ENCODE measurements around the gene RBM38.

RBM38 gene

DNA sequence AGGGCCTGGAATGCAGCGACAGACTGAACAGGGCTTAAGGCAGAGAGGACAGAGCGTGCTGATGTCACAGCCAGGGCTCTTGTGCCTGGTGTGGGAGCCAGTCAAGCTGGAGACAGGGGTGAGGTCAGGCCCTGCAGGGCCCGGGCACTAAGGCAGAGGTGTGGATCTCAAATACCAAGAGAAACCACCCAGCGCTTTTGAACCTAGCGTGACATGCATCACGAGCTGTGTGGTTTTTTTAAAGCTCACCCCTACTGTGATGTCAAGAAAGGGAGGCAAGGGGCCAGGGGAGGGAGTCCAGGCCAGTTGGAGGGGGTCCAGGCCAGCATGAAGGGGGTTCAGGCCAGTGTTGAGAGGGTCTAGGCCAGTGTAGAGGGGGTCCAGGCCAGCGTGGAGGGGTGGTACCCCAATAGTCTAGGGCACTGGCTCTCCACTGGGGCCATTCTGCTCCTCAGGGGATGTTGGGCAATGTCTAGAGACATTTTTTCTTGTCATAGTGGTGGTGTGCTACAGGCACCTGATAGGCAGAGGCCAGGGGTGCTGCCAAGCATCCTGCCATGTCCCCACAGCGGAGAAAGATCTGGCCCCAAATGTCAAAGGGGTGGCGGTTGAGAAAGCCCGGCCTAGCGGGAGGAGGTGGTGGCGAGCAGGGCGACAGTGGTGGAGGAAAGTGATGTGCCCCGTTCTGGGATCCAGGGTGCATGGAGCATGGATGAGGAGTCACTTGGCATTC is 42.6 kb downstream of the RBM38 start:
- no peak for DNase-seq

DNA sequence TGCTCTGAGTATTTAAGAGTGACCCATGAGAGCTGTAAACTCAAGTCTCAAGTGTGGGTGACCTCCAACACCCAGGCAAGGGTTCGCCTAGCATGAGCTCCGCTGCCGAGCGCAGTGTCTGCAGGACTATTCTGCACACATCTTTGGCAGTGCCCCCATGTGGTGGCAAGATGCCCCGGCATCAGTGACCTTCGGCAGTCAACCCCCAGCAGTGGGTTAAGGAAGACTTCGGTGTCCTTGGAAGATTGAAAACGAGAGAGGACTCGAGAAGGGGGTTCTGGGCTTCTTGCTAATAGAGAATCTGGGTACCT is 43.1 kb downstream of the RBM38 start:
- DNase-seq, result peak in 6 of 51 donors; percentile 6 to 35 (median 16)

DNA sequence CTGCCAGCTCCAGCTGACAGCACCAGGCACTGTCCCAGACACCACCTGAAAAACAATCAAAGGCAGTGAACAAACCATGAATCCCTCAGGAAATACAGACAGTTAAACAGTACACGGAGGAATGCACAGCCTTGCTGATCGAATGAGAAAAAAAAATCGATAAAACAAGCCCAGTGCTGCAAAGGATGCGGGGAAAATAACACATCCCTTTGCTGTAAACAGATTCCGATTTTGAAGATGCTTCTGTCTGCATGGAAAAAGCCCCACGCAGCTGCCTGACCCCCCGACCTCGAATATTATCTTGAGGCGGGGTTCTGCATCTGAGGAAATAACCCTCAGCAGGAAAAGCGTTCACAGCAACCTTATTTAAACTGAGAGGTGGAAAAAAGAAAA is 43.9 kb downstream of the RBM38 start:
- DNase-seq, result no peak

DNA sequence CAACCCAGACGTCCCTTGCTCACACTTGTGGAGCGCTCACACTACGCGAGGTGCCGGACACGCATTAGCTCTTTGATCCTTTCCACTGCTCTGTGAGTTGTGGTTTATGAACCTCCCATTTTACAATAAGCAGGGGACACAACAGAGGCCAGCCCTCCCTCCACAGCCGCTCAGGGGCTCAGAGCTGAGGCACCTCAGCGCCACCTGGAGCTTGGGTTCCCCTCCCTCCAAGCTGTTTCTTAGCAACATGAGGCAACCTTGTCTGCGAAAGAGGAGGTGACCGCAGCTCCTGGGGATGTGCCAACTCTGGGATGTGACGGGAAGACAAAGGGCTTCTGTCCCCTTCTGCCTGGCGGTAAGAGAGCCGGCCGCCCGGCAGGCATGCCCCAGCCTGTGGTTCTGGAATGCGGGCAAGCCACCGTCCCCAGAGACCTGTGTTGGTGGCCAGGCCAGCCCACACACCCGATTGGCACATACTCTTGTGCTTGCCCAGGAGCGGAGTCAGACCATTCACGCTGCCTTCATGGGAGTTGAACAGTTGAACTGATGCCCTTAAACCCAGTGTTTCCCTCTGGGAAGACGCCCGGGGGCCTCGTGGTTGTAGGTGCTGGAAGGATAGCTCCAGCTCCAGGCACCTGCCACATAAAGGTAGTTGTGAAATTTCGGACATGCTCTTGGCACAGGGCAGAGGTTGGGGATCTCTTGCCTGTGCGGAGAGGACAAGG is 44.5 kb downstream of the RBM38 start:
- peak in 48 of 51 donors; percentile 16 to 88 (median 68) for DNase-seq

DNA sequence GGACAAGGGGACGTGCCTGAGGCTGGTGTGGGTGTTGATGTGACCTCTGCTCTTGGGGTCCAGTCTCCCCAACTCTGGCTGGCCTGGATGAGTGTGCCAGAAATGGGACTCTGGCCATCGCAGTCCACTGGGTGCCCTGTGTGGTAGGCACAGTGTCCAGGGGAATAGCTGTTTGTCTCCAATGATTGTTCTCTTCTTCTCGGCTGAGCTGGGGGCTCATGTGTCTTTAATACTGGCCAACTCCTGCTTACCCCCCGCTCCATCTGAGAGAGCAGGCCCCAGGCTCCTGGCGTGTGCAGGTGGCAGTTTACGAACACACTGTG is 45.0 kb downstream of the RBM38 start:
- no peak for DNase-seq

DNA sequence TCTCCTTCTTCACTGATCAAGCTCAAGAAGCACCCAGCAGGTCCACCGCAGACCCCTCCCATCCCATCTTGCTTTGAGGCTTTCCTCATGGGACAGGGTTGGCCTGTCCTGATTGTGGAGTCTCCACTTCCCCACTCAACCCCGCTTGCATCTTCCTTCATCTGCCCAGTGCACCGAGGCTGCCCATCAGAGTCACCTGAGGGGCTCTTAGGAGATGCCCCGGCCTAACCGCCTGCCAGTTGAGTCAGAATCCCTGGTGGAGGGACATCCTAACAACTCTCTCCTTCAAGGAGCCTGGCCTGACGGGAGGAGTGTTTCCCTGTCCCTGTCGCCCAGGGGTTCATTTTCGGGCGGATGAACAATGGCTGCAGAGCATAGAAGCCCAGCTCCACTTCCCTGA is 46.1 kb downstream of the RBM38 start:
- no peak for DNase-seq

DNA sequence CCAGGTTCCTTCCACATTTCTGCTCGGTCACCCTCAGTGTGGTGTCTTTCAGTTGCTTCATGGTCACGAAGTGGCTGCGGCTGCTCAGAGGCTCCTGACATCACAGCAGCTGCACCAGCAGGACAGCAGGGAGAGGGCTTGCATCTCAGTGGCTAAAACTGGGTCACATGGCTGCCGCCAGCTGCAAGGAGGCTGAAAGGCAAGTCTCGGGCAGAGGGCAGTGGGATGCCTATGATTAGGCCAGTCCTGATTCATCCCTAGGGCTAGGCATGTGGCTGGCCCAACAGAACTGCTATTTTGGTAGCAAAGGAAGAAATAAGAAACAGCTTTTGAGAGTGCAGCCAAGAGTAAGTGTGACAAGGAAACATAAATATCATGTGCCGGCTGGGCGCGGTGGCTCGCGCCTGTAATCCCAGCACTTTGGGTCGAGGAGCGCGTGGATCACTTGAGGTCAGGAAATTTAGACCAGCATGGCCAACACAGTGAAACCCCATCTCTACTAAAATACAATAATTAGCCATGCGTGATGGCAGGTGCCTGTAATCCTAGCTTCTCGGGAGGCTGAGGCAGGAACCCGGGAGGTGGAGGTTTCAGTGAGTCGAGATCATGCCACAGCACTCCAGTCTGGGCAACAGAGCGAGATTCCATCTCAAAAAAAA is 46.6 kb downstream of the RBM38 start:
- DNase-seq, result no peak

DNA sequence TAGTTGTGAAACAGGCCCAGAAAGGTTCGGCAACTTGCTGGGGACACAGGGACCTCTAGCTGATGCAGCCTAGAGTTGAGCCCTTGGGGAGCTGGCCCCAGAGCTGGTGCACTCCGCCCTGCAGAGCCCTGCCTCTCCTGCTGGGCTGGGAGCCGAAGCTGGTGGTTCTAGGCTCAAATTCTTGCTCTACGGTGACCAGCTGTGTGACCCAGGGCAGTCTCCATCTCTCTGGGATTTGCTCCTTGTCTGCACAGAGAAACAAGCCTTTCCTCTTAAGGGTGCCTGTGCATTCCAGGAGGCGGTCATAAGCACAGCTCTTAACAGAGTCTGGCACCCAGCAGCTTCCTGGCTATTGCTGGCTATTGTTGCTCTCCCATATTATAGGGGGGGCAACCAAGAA is 47.4 kb downstream of the RBM38 start:
- DNase-seq, result no peak

DNA sequence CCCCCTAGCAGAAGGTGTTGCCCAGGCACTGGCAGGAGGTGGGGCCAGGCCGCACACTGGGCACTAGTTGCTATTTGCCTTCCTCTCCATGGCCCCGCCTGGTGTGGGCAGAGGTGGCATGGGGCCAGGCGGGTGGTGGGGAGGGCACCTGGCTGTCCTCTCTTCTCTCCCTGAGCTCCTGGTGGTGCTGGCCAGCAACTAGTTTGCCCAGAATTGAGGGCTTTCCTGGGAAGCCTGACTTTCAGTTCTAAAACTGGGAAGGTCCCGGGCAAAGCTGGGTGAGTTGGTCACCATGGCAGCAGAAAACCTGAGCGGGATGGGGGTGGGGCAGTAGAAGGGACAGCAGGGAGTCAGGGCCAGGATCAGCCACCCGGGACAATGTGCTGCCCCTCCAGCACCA is 48.2 kb downstream of the RBM38 start:
- peak in 39 of 51 donors; percentile 6 to 84 (median 53) for DNase-seq

DNA sequence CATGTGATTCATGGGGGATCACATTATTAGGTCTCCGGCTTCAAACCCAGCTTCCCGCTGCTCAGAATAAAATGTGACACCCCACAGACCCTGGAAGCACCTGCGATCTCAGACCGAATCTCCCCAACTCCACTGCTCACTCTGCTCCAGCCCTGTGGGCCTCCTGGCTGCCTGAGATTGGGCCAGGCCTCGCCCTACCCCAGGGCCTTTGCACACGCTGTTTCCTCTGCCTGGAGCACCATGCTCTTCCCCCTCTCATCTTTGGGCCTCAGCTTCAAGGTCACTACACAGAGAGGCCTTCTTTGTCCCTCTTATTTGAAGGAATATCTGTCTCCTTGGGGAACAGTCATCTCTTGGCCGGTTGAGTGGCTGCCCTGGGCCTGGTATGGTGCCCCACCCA is 48.8 kb downstream of the RBM38 start:
- DNase-seq, result no peak

DNA sequence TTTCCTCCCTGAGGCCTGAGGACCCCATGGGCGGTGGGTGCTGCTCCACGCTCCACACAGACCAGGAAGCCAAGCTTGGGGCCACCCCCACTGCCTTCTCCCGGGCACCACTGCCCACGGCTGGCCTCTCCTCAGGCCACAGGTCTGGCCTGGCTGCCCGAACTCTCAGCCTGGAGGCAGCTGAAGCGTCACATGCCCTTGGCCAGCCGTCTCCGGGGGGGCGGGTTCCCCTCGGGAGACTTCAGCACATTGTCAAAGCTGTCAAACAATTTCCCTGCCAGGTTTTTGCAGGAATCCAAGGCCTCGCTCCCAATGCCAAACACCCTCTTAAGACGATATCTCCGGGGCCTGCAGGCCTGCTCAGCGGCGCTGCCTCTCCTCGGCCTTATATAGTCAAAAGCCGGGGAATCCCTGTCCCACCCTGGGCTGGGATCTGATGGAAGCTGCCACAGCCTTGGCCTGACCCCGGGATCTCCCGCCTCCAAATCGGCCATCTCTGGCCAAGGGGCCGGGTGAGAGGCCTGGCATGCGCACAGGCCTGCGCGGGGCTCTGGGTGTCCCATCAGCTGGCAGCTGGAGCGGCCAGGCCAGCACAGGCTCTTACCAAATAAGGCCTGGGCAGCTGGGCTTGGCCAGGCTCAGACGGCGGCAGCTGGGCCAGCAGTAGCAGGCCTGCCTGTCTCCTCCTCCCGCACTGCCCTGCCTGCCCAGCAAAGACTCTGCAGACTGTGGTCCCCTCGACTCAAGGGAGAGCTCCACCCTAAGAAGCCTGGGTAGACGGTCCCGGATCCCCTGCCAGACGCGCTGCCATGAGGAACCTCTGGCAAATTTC is 49.7 kb downstream of the RBM38 start:
- DNase-seq, result peak in 50 of 51 donors; percentile 31 to 98 (median 85)

DNA sequence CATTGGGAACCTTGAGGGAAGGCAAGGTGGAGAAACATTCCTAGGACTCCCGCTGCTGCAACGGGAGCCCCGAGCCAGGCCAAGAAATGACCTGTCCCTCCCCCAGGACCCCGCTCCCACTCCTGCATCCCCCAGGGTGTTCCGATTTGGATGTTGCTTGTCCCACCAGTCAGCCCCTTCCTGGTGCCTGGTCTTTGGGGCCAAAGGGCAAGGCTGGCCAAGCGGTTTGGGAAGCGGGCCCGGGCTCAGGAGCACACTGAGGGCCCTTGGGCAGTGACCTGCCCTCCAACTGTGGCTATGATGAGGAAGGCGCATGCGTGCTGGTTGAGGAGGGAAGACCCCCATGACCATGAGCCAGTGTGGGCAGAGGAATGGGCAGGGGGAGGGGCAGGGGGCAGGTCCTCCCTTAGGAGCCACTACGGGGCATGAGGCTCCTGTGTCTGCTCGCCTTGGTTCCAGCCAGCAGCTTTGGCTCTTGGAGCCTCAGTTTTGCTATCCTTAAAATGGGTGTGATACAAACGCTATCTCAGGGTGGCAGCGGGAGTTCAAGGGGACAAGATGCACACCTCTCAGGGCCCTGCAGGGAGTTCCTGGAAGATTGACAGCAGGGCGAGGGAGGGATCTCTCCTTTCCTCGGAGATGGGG is 50.4 kb downstream of the RBM38 start:
- DNase-seq, result peak in 1 of 51 donors; percentile 35

DNA sequence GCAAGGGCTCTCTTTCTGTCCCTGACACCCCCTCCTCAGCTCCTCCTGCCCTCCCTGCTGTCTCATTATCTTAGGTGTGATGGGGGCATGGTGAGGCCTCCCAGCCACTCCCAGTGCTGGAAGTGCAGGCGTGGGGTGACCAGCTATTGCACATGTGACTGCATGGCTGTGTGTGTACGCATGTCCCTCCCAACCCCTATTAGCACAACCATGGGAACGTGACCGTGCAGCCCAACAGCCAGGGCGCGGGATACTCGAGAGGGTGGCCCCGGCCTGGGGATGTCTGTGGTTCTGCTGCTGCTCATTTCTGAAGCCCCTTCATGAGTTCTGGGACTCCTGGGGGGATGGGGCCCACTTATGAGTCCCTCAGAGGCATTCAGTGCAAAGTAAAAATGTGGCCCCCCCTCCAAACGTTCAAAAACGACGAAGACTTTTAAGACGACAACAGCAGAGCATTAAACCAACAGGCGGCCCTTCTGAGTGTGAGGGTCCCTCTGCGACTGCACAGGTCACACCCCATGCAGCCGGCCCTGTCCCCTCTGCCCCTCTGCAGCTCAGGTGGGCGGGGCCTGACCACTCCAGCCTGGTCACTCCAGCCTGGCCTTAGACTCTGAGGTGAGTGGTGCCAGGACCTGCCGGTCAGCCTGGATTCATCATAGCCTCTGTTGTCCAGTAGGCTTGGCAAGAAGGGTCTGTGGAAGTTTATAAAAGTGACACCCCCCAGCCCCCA is 51.1 kb downstream of the RBM38 start:
- DNase-seq, result no peak

DNA sequence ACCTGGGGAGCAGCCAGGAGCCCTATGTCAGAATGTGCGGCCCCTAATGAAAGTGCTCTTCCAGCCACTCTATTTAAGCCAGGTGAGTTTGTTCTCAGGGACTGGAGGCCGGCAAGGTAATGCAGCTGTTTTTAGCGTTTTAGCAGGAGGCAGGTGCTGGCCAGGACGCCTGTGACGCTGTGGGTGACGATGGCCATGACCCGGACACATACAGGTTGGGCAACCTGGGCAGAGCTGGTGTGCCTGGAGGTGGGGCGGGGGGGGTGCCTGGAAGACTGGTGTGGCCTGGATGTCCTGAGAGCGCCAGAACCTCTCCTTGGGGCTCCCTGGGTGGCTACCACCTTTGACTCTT is 51.7 kb downstream of the RBM38 start:
- no peak for DNase-seq

DNA sequence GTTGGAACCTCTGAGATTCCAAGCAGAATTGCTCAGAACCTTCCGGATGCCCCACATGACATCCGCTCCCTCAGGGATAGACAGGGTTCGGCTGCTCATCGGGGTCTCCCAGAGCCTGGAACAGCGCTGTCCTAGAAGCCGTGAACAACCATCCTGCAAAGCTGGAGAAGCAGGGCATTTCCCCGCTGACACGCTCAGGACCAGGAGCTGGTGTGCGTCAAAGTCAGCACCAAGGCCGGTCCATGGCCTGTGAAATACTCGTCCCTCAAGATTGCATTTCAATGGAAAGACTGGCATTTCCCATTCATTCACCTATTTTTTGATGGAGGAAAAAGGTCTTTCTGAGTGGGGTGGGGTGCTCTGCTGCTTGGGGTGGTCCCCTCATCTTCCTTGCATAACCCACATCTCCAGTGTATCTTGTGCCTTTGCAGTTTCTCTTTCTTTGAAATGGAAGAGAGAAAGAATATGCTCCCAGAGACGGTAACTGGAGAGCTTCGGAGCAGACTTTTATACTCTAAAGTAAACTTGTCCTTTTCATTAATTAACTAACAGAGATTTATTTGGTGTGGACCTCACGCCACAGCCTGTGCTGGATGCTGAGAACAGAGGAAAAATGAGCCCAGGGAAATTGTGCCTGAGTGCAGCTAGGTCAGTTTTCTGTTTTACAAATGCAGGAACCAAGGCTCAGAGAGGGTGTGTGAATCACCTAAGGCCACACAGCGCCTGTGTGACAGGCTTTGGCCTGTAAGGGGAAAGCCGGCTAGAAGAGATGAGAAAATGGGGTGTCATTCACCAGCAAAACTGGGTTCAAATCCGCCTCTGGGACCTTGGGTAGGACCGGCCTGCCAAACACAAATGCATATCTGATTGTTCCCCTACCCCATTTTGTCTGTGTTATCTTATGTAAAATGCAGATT is 52.4 kb downstream of the RBM38 start:
- DNase-seq, result no peak

DNA sequence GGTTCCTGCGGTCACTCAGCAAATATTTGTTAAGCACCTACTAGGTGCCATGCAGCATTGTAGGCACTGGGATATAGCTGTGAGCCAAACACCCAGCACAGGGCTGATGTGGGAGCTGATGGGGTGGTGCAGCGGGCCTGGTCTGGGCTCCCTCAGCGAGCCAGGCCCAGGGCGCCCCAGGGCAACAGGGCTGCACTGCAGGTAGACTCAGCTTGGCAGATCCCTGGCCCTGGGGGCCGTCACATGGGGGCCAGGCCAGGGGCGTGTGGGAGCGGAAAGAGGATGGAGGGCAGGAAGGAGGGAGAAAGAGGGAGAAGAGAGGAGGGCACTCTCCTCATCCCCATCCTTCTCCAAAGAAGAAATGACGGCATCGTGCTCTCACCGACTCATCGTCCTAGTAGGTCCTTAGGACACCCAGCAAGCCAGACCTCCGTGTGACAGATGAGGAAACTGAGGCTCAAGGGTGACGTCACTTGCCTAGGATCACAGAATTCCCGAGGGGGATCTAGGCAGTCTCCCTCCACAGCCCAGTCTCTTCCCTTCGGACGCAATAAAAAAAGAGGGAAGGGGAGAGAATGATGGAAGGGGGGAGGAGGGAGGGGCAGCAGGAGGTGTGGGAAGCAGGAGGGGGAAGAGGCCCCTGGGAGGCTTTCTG is 53.3 kb downstream of the RBM38 start:
- DNase-seq, result no peak

DNA sequence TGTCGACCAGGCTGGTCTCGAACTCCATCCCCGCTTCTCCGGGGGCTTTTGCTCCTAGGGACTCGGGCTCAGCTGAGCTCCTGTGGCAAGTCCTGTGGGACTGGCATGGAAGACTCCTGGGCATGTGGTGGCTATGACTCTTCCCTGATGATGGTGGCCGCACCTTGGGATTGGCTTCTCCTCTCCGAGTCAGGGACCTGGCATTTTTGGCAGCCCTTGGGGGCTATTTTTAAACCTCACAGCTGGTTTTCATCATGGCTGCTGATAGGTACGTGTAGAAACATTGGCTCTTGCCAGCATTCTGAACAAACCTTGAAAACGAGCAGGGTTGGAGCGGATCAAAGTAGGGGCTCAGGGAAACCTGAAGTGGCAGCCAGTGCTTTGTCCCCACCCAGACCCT is 54.1 kb downstream of the RBM38 start:
- no peak for DNase-seq

DNA sequence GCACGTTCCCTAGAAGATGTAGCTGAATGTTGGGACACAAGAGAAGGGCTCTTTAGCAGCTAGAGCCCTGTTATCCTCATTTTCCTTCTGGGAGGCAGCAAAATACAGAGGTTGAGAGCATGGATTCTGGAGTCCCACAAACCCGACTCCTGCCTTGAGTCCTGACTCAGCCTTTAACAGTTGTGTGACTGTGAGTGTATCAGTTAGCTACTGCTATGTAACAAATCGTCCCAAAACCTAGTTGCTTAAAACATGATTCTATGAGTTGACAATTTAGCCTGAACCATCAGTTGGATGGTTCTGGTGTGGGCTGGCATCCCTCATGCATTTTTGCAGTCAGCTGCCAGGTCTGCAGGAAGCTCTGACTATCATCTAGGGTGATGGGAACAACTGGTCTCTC is 54.6 kb downstream of the RBM38 start:
- DNase-seq, result no peak

DNA sequence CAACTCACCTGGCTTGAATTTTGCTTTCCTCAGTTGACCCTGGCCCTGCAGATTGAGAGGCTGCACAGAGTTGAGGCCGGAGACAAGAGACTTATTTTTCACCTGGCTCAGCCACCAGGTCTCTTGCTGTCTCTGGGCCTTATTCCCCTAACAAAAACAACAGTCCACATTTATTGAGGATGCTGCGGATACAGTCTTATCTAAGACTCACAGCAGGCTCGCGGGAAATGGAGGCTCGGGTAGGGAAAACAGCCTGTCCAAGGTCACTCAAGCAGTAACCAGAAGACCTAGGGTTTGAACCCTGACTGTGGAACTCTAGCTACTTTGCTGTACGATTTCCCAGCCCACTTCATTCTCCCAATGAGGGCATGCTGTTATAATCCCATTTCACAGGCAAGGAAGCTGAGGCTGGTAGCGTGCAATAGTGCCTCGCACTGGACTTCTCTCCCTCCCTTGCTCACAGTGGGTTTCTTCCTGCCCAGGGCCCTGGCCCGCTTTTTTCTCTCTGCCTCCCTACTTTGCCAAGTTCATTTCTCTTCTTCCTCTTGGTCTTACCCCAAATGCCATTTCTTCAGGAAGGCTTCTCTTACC is 57.7 kb downstream of the RBM38 start:
- DNase-seq, result no peak
